GM18909 (cell line): ENCODE results near the gene PIK3R2.
"Not testable (repeated sequence)": the region's sequence is repeated elsewhere in the genome, so short reads cannot be mapped to it uniquely, and the experiment has no call there.

Source experiments
- ATAC-seq: cut with Tn5 transposase; IDR thresholded peaks from one replicate; pipeline ENCODE4 v1.9.1; 2021; ENCODE audit warnings: mild to moderate bottlenecking; ENCODE audit not compliant: unreplicated experiment, poor library complexity

PIK3R2 gene

GRCh38 chr19:18152817-18153555 is at the start of gene PIK3R2:
PIK3R2 (plus strand) TSS chr19:18153163; CDS start chr19:18155880, 2,717 bp downstream.
- peak; percentile 82 for ATAC-seq

DNA sequence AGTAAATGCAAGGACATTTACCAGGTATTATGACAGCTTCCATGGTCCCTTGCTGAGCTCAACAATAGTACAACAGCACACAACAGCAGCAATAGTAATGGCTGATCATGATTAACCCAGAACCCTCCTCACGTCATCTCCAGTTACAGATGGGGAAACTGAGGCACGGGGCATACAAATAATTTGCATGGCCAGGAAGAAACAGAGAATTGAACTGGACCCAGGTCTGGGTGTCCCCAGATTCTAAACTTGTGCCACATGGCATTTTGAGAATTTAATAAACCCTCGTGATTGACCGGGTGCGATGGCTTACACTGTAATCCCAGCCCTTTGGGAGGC is 48.2 kb upstream of the PIK3R2 start:
- ATAC-seq = no peak

GRCh38 chr19:18105259-18105658 is 47.7 kb upstream of the PIK3R2 start:
- ATAC-seq = not testable (repeated sequence)

DNA sequence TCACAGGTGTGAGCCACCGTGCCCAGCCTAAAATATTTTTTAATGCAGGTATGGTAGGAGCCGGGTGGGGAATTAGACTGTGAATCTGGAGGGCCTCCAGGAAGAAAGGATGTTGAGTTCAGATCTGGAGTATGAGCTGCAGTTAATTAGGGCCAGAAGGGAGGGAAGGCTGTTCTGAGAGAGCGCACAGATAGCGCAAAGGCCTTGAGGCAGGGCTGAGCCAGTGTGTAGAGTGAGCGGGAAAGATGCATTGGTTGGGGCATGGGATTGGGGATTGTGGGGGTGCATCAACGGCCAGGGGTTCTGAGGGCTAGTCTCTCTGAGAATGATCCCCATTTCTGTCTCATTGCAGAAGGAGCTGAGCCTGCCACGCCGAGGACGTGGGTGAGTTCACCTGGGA is 45.7 kb upstream of the PIK3R2 start:
- no peak for ATAC-seq

- no peak for ATAC-seq
These were observed 44.1 kb upstream of the PIK3R2 start for GRCh38 chr19:18108897-18109296.

- ATAC-seq = no peak
These were observed 43.6 kb upstream of the PIK3R2 start for GRCh38 chr19:18109341-18109732.

DNA sequence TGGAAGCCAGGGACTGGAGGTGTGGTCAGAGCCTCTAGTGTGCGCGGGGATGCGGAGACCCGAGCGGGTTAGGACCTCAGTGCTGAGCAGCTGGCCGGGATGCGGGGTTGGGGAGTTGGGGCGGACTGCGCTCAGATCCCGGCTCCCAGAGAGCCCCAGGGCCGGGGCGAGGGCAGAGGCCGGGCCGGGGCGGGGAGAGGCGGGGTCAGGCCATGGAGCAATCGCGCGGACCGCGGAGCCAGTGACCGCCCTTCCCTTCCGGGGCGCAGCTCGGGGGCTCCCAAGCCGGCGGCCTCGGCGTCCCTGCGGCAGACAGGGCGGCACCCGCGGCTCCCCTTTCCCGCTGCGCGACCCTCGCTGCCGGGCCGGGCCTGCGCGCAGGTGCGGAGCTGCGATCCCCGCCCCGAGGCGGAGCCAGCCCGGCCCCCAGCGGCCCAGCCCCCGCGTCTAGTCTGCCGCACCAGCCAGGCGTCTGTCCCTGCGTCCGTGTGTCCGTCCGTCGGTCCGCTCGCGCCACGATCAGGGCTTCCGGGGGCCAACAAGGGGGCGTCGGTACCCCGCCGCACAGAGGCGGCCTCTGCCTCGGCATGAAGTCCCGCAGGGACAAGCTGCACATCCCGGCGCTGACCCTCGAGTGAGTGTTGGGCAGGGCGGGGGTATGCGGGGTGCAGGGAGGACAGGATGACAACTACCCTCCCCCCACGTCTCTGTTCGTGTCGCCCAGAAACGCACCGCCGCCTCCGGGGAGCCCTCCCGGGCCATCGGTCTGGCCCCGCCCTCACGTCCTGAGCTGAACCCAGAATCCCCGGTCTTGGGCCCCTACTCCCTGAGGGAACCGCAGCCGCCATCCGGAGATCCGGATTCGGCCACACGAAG is 43.0 kb upstream of the PIK3R2 start:
- ATAC-seq = no peak

DNA sequence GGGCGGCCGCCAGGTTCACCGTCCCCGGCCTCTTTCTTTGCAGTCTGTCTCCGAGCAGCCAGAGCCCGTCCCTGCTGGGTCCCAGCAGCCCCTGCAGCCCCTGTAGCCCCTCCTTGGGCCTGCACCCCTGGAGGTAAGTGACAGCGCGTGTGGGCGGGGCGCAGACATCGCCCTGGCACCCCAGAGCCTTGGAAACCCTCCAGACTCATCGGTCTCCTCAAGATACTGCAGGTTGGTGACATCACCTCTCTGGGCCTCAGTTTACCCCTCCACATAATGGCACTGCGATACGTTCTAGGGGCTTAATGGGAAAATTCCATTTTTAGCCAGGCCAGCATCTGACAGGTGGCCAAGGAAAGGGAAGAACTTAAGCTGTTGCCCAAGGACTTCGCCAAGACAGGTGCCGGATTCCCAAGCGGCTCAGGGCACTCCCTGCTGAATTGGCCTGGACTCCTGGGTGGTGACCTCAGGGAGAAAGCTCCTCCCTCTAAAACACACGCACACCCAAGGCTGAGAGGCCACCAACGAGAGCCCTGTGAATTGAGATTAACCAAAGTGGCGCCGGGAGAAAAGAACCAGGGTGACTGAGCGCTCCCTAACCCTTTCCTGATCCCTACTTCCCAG is 42.2 kb upstream of the PIK3R2 start:
- no peak for ATAC-seq

- no peak for ATAC-seq
These were observed 39.9 kb upstream of the PIK3R2 start for GRCh38 chr19:18112989-18113478.

DNA sequence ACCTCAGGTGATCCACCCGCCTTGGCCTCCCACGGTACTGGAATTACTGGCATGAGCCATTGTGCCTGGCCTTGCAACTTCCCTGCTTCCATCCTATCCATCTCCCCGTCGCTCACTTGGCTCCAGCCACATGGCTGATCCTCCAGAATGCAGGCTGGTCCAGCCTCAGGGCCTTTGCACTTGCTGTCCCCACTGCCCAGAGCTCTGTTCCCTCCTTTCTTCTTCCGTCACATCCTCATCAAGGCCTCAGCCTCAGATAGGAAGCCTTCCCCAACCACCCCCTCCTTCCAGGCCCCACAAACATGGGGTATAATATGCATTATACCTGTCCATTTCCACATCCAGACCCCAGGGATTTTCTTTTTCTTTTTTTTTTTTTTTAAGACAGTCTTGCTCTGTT is 39.1 kb upstream of the PIK3R2 start:
- ATAC-seq = no peak

DNA sequence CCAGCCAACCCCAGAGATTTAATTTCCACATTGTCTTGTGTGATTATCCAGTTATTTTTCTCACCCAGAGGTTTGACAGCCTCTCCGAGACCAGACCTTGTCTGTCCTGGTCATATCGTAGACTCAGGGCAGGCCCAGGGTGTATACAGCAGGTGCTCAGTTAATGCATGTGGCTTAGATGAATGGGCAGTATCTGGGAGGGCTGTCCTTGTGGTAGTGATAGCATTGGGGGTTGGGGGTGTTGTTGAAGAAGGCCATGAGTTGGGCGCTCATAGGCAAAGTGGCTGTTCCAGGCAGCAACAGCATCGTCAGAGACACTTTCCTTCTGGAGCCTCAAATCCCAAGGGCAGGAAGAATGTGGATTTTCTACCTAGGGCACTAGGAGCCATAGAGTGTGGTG is 38.5 kb upstream of the PIK3R2 start:
- no peak for ATAC-seq

DNA sequence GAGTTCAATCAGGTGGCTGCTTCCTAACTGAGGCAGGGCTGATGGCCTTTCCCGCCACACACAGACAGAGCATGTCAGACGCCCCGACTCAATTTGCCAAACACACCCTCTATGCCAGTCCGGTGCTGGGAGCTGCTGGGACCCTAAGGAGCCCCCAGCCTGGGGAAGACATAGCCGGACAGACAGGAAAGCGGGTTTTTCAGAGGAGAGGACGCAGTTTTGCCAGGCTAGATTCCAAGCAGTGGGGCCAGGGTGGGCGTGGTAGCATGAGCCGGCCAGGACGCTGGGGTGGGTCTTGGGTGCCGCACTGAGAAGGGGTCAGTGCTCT is 35.6 kb upstream of the PIK3R2 start:
- ATAC-seq = no peak

DNA sequence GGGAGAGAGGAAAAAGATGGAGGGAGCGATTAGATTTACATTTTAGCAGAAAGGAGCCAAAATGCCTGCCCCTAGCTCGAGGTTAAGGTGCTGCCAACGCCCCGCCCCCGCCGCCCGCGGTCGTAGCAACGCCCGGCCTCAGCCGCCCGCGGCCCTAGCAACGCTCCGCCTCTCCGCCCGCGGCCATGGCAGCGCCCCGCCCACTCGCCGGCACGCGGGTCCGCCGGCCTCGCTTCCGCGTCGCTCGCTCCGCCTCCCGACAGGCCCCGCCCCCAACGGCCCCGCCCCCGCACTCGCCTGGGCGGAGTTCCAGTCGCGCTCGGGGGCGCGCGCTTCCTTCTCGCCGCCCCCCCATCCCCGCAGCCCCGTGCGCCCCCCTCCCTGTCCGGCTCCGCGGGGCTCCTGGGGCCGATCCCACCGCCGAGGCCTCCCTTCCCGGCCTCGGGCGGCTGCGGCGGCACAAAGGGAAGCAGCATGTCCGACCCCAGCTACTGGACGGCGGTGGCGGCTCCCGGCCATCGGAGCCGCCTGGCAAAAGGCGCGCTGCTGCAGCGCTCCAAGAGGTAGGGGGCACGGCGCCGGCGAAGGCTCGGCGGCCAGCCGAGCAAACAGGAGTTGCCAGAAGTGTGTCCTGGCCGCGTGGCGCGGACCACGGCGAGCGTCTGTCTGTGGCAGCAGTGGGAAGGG is 35.1 kb upstream of the PIK3R2 start:
- peak; percentile 88 for ATAC-seq

DNA sequence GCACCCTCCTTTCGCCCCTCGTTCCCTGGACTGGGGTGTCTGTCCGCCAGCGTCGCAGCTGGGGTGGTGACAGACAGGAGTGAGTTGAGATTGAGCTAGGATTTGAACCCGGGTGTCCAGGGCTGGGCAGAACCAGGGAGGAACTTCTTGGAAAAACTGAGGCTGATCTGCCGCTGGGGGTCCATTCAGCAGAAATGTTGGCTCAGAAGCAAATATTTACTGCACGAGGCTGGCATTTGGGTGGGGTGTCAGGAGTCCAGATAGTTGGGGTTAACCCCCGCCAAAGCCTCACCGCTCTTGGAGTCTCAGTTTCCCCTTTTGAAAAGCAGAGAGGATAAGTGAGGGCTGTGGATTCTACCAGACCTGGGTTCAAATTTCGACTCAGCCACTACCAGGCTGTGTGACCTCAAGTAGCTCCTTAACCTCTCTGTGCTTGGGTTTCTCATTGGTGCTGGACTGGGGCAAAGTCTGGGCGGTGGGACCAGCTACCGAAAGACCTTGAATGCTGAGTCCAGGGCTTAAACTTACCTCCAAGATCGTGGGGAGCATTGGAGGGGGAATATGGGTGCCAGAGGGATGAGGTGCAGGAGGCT is 34.4 kb upstream of the PIK3R2 start:
- no peak for ATAC-seq

- no peak for ATAC-seq
These were observed 33.8 kb upstream of the PIK3R2 start for GRCh38 chr19:18119013-18119716.

DNA sequence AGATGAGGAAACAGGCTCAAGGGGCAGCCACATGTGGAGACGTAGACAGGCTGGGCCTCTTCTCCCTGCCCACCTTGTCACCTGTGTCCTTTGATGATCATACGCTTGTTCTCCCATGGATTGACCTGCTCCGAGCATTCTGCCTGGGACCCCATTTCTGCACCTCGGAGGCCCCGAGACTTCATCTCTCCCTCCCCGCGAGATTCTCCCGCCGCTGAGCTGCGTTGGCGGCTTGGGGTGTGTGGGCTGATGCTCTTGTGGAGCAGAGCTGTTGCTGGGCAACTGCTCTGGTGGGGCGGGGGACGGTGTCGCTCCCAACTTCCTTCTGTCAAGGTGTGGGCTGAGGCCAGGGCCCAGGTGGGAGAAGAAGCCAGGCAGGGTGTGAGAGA is 33.3 kb upstream of the PIK3R2 start:
- no peak for ATAC-seq

DNA sequence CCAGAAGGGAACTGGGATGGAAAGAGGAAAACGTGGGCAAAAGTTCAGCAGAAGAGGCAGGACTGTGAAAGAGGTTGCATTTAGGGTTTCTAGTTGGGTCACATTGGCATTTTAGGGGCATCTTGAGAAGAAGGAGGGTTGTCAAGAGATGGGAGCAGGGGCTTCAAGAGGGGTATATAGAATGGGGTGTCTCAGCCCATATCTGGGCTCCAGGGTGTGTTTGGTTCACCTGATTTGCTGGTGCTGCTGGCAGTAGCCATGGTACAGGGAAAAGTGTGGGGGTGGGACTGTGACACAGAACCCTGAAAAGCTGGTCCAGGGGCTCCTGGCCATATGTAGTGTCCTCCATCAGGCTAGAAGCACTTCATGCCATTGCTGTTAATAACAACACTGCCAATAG is 32.8 kb upstream of the PIK3R2 start:
- no peak for ATAC-seq

- no peak for ATAC-seq
These were observed 31.8 kb upstream of the PIK3R2 start for GRCh38 chr19:18121166-18121565.

DNA sequence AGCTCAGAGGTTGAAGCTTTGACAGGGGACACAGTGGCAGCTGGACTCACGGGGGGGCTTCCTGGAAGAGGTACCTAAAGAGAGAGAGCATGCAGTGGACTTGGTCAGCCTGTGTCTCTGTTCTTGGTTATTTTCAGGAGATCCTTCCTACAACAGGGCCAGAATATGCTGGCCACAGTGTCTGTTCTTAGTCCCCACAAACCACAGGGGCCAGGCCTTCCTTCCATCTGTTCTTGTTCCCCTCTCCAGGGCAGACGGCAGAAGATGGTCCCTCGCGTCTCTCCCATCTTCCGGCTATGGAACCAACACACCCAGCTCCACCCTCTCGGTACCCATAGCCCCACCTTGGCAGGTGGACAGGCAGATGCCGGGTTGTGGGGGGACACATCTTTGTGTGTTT is 30.5 kb upstream of the PIK3R2 start:
- ATAC-seq = no peak
